Keratinocyte (primary cell): ENCODE results near the gene ZRANB1.

Source experiments
- EZH2 ChIP-seq: IDR thresholded peaks from one replicate; pipeline ENCODE4 v1.6.1; 2012; ENCODE audit warnings: inconsistent platforms, mild to moderate bottlenecking, low read length, moderate library complexity
- TF ChIP-seq, protein P1 (sequence below), 3 experiments: IDR thresholded peaks in 1 of 3; conservative IDR thresholded peaks in 1 of 3; optimal IDR thresholded peaks in 1 of 3; 2 replicates in 2 of 3; 3 replicates in 1 of 3; pipeline versions ENCODE3 to v1.5.1; 2011; ENCODE audit warnings: low read length in 3 of 3, mild to moderate bottlenecking in 3 of 3, moderate library complexity in 2 of 3, control low read depth in 1 of 3, inconsistent platforms in 1 of 3; ENCODE audit not compliant: insufficient read depth in 2 of 3; ENCODE audit errors: extremely low read depth in 1 of 3

- TF ChIP-seq, protein P1, sequence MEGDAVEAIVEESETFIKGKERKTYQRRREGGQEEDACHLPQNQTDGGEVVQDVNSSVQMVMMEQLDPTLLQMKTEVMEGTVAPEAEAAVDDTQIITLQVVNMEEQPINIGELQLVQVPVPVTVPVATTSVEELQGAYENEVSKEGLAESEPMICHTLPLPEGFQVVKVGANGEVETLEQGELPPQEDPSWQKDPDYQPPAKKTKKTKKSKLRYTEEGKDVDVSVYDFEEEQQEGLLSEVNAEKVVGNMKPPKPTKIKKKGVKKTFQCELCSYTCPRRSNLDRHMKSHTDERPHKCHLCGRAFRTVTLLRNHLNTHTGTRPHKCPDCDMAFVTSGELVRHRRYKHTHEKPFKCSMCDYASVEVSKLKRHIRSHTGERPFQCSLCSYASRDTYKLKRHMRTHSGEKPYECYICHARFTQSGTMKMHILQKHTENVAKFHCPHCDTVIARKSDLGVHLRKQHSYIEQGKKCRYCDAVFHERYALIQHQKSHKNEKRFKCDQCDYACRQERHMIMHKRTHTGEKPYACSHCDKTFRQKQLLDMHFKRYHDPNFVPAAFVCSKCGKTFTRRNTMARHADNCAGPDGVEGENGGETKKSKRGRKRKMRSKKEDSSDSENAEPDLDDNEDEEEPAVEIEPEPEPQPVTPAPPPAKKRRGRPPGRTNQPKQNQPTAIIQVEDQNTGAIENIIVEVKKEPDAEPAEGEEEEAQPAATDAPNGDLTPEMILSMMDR (optimal IDR thresholded peaks at IDR 0.05 in 1 of 3, IDR thresholded peaks at IDR 0.05 in 1 of 3, conservative IDR thresholded peaks at IDR 0.05 in 1 of 3; ENCODE audit: extremely low read depth in 1 of 3, insufficient read depth in 2 of 3, low read length in 3 of 3) = no peak
- TF ChIP-seq EZH2 = no peak
Measured at GRCh38 chr10:124896751-124897150, 45.2 kb upstream of the ZRANB1 start.
